AG10803 (cell line): ENCODE data around the gene MIER3.

ENCODE experiments used
- DNase-seq: peaks from one replicate; pipeline ENCODE4 v3.0.0; 2010; ENCODE audit warnings: low read depth
- H3K4me3 ChIP-seq: 2 replicates; pipeline ENCODE4 v1.5.1; 2011; ENCODE audit warnings: mild to moderate bottlenecking, low read length, control low read depth
- TF ChIP-seq, protein P1 (sequence below): conservative IDR thresholded peaks from 2 replicates; pipeline ENCODE4 v1.5.1; 2011; ENCODE audit warnings: mild to moderate bottlenecking, low read length, control low read depth, inconsistent platforms

MIER3 gene

DNA sequence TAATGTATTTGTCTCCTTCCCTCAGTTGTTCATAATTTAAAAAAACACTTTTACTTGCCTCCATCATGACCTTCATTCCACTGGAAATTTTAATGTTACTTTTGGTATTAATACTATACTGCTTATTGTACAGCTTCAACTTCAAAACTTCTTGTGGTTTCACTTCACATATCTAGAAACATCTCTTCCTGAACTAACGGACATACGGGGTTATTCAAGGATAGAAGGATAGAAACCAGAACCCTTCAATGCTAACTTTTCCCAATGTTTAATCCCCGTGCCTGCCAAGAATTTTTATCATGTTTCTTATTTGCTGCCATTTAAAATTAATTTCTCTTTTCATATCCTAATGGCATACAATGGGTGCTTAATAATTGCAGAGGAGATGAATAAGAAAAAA is 78.9 kb downstream of the MIER3 start:
- TF ChIP-seq, protein P1, sequence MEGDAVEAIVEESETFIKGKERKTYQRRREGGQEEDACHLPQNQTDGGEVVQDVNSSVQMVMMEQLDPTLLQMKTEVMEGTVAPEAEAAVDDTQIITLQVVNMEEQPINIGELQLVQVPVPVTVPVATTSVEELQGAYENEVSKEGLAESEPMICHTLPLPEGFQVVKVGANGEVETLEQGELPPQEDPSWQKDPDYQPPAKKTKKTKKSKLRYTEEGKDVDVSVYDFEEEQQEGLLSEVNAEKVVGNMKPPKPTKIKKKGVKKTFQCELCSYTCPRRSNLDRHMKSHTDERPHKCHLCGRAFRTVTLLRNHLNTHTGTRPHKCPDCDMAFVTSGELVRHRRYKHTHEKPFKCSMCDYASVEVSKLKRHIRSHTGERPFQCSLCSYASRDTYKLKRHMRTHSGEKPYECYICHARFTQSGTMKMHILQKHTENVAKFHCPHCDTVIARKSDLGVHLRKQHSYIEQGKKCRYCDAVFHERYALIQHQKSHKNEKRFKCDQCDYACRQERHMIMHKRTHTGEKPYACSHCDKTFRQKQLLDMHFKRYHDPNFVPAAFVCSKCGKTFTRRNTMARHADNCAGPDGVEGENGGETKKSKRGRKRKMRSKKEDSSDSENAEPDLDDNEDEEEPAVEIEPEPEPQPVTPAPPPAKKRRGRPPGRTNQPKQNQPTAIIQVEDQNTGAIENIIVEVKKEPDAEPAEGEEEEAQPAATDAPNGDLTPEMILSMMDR = no peak
- no peak overlapping the region for H3K4me3 ChIP-seq
- DNase-seq = no peak

DNA sequence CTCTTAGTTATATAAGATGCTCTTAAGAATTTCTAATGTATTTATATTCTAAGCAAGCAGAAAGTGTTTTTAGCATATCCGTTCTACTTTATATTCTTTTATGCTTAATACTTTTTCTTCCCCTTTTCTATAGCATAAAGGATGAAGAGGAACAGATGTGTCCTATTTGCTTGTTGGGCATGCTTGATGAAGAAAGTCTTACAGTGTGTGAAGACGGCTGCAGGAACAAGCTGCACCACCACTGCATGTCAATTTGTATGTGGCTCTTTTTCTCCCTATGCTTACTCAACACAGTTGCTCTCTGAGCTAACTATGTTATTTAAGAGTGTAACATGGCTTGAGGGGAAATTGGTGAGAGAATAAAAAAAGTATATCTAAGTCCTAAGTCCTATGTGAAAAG is 80.1 kb downstream of the MIER3 start:
- no peak for DNase-seq
- no peak overlapping the region for H3K4me3 ChIP-seq
- TF ChIP-seq, protein P1 = no peak
